Measurements from ENCODE around the gene PRKG1.
"Not testable (repeated sequence)": the region's sequence is repeated elsewhere in the genome, so short reads cannot be mapped to it uniquely, and the experiment has no call there.

Gene PRKG1

DNA sequence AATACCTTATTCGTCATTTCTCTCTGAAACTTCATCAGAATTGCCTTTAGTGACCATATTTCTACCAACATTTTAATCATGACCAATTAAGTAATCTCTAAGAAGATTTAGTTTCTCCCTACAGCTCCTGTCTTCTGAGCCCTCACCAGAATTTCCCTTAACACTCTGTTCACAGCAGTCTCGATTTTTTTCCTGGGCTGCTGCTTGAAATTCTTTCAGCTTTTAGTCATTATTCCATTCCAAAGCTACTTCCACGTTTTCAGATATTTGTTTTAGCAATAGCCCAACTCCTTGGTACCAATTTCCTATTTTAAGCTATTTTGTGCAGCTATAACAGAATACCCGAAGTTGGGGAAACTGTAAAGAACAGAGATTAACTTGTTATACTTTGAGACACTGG is 1047.4 kb downstream of the PRKG1 start:
- no peak for DNase-seq (ENCODE audit: low spot score)

DNA sequence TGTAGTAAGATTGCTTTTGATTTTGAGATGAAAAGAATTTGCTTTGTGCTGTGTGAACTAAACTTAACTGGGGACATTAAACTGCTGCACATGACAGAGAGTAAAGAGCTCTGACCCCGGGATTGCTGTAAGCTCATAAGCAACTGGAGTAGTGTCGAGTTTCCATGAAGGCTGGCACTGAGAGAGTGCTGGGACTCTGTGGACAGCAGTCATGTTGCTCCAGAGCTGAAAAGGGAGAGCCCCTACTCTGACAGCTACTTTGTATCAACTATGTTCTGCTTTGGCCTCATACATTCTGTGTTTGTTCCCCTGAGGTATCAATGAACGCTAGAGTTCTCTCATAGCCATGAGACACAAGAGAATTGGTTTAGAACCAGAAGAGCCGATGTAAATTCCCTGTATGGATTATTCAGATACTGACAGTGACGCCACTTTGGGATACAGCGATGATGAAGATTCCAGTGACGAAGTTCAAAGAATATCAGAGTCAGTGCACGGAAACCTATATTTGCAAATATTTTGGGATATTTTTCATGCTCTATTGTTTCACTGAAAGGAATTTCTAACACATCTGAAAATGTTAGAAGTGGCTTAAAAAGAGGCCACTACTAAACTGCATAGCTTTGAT is 1053.9 kb downstream of the PRKG1 start:
- no peak for DNase-seq (ENCODE audit: low spot score)

DNA sequence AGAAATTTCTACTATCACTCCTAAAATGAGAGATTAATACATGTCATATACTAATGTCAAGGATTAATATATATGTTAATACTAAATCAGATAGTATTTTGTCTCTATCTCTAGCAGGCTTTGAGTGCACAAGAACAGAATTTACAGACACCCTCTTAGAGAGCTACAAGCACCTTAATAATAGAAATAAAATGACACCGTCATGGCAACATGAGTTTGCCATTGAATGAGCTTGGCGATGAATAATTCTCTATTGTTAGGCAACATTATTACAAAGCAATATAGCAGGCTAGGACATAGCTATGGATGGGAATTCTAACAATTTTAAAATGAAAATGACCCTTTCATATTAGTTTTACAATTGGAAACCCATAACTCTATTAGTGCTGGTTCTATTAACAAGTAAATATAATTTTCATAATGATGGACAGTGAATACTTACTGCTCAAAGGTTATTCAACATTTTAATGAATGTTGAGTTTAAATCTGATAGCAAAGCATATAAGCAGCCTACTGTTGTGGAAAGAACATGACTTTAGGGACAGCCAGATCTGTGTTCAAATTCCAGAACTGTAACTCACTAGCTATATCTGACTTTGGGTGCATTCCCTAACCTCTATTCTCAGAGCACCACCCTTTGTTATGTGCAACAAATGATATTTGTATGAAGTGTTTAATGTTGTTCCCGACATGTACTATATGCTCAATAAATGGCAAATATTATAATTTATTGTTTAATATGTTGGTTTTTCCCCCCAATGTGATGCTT is 1055.3 kb downstream of the PRKG1 start:
- DNase-seq (ENCODE audit: low spot score): no peak

DNA sequence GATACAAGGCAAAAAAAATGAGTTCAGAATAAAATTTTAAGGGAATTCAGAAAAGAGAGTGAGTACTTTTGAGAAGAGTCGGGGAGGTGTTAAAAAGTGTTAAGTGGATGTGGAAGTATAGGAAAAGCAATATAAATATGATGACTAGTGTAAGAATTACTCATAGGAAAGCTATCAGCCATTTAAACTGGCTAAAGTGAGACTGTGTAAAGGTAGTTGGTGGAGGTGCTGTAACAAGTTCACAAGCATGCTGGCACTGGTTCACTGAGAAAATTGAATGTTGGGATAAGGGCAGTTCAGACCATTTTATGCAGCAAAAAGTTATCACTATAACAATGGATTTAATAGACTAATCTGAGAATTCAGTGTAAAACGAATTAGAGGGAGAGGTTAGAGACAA is 1060.8 kb downstream of the PRKG1 start:
- no peak for DNase-seq (ENCODE audit: low spot score)

DNA sequence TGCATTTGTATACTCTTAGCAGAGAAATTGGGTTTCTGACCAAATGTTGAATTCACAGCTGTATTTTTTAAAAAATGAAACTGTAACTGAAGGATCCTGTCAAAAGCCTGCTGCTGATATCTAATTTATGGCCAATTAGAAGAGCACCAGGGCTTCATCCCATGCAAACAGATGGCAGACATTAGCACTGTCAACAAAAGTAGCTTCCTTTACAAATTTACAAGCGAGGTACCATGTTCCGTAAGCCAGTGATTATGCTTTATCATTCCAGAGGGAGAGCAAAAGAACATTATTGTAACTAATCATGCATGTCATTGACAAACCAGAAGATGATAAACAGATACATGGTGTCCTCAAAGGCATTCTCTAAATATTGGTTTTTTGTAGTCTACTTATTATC is 1062.6 kb downstream of the PRKG1 start:
- no peak for DNase-seq (ENCODE audit: low spot score)

DNA sequence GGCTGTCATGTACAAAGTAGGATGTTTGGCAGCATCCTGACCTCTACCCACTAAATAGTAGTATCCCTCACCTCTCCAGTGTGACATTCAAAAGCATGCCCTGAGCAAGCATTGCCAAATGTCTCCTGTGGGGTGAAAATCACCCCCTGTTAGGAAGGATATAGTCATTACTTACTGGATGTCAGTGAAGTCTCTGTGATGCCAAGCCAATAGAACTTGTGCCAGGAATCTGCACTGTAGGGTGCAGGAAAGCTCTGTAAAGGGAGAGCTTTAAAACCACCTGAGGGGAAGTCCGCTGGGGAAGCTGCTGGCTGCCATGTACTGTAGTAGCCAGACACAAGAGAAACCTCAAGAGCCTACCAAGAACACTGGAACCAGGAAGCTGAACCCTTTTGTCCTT is 1069.1 kb downstream of the PRKG1 start:
- DNase-seq (ENCODE audit: low spot score): no peak

DNA sequence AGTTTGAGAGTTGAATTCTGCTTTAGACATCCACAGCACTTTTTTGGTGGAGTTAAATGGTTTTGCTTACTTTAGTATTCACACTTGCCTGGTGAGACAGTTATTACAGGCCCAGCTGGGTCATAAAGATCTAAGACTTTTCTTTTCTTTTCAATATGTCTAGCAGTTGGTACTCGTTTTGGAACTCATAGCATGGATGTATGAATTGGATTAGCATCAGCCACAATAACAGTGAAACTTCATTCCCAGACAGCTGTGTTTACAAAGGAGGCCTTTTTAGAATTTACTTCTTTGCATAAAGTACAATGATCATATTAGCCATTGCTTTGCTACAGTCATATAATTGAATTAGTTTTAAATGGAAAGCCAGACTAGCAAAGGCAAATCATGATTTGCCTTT is 1071.3 kb downstream of the PRKG1 start:
- DNase-seq (ENCODE audit: low spot score): no peak

DNA sequence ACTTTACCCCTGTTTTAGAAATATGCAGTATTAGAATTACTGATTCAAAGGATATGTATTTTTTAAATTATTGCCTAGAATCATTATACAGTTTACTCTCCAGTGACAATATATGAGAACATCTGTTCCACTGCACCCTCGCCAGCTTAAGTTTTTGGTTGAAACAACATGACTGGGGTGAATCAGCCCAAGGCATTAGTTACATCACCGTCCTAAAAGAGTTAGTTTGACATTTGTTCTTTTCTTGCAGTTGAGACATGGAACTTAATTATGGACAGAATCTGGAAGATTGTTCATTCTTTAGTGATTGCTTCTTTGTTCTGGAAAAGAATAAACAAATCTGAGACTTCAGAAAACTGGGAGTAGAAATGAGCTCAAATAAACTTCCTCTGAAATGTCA is 1072.5 kb downstream of the PRKG1 start:
- DNase-seq (ENCODE audit: low spot score): no peak

DNA sequence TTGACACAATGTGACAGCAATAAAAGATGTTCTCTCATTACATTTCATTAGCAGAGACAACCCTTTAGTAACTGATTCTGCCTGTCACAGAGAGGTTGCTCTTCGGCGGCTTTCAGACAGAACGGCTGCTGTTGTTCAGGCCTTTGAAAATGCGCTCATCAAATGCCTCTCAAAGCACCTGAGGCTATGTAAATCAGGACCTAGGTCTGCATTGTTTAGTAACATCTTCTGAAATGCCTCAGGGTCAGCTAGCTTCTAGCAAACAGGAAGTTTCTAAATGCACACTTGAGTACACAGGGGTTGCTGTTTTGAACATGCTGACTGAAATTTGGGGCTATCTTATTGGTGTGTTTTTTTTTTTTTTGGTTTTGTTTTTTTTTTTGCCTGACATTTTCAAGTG is 1096.5 kb downstream of the PRKG1 start:
- no peak for DNase-seq (ENCODE audit: low spot score)

DNA sequence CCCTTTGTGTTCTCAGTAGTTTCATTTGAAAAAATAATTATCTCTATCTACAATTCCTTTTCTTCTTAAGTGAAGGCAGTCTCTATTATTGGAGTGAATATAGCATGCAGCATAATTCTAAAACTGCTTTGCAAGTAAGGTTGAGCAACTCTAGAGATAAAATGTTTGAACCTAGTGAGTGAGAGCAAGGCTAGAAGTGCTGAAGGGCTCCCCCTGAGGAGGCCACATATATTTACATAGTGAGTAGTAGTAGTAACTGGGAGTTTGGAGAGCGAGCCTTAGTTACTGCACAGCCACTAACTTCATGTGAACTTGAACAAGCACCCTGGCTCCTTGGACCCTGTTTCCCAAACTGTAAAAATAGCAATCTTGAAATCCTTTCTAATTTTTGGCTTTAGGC is 1098.3 kb downstream of the PRKG1 start:
- no peak for DNase-seq (ENCODE audit: low spot score)

DNA sequence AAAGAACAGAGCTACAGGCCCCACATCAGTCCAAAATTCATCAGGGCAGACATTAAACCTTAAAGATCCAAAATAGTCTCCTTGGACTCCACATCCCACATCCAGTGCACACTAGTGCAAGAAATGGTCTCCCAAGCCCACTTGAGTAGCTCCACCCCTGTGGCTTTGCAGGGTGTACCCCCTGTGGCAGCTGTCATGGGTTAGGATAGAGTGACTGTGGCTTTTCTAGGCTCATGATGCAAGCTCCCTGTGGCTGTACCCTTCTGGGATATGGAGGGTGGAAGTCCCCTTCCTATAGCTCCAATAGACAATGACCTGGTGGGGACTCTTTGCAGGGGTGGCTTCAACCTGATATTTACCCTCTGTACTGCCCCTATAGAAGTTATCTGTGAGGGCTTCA is 1111.0 kb downstream of the PRKG1 start:
- DNase-seq (ENCODE audit: low spot score): no peak

DNA sequence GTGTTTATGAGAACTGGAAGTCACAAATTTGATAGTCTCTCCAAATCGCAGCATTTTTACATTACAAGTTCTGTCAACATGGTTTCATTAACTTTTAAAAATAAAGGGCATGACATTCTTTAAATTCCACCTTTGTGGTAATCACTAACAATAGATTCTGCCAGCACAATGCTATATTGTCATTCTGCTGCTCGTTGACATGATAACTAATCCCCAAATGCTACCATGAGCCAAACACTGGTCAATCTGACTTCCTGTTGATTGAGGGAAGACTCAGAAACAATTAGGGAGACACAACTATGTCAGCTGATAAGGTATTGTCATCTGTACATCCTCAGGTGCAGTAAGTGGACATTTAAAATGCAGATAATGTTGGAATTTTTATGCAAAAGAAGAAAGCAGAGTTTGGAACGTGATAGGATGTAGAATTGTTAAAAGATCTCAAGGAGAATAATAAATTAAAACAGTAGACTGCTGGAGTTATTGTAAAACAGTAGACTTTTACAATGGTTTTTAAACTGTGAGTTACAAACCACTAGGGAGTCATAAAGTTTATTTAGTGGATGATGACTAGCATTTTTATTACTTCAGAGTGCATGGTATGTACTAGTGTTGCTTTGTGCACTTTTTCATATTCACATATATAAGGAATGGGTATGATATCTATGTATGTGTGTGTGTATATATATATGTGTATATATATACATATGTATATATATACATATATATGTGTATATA is 1113.4 kb downstream of the PRKG1 start:
- DNase-seq (ENCODE audit: low spot score): no peak

DNA sequence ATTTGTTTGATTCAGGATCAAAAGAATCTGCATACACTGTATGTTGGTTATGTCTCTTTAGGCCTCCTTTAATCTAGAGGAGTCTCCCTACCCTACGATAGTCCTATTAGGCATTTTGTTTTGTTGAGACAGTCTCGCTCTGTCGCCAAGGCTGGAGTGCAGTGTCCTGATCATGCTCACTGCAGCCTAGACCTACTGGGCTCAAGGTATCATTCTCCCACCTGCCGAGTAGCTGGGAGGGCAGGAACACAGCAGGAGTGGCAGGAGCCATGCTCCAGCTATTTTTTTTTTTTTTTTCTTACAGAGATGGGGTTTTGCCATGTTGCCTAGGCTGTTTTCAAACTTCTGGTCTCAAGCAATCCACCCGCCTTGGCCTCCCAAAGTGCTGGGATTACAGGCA is 1116.8 kb downstream of the PRKG1 start:
- no peak for DNase-seq (ENCODE audit: low spot score)

DNA sequence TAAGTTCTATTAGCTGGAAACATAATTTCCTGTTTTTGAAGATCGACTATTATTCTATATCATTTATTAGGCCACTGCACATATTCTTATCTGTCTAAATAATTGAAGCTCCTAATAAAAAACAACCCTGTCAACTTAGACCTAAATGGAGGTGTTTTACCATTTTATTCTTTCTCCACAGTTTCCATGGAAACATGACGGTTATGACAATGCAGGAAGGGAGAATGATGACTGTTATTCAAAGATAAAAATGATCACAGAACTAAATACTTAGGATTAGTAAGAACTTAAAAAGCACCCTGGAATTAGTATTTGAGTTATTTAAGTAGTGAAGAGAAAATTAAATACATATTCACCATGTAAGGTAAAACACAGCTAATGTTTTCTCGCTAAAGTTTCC is 1119.9 kb downstream of the PRKG1 start:
- no peak for DNase-seq (ENCODE audit: low spot score)

DNA sequence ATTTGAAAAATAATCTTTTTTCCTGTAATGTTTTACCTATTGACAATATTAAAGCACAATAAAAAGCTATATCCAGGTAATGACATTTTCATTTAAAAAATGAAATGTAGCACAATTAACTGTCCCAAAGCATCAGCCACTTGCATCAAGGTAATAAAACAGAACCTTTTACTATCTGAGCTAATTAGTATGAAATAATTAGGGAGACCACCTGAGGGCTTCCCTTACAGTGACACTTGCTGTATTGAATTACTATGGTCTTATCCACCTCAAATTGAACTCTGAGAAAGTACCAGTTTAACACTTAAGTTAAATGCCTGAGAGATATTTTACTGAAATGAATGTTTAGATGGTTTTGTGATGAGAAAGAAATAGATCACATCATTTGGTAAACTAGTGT is 1120.4 kb downstream of the PRKG1 start:
- DNase-seq (ENCODE audit: low spot score): no peak

DNA sequence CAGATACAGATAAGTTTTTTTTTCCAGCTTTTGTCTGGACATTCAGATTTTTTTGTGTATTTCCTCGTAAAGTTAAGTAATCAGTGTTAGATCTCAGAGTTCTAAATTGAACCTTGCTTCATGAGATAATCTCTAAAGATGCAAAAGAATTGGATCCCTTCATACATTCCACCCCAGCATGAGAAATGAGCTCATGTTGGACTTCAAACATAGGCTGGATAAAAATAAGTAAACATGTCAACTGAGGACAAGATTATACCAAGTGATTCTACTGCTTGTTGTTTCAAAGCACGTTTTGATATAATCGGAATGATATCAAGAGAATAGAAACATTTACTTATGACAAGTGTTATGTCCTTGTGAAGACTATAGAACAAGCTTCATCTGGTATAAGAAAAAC is 1122.8 kb downstream of the PRKG1 start:
- DNase-seq (ENCODE audit: low spot score): no peak

DNA sequence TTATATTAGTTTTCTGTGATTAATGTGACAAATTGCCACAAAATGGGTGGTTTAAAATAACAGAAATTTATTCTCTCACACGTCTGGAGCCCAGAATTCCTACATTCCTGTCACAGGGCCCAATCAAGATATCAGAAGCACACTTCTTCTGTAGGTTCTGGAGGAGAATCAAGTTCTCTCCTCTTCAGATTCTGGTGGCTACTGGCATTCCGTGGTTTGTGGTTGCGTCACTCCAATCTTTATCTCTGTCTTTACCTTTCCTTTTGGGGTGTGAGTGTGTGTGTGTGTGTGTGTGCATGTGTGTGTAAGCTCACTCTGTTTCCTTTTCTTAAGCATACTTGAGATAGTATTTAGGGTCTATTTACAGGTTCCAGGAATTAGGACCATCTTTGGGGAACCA is 1124.3 kb downstream of the PRKG1 start:
- no peak for DNase-seq (ENCODE audit: low spot score)

DNA sequence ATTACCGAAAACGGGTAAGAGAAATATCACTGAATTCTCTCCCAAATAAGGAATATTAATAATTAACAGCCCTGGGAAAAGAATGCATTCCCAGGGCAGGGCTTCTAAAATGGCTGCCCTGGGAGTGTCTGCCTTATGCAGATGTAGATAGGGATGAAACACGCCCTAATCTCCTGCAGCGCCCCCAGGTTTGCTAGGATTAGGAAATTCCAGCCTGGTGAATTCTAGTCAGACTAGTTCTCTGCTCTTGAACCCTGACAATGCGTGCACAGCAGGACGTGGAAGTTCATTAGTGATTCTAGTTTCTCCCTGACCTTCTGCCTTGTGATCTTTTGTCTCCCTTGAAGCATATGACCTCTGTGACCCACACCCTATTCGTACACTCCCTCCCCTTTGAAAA is 1130.6 kb downstream of the PRKG1 start:
- not testable (repeated sequence) for DNase-seq (ENCODE audit: low spot score)

DNA sequence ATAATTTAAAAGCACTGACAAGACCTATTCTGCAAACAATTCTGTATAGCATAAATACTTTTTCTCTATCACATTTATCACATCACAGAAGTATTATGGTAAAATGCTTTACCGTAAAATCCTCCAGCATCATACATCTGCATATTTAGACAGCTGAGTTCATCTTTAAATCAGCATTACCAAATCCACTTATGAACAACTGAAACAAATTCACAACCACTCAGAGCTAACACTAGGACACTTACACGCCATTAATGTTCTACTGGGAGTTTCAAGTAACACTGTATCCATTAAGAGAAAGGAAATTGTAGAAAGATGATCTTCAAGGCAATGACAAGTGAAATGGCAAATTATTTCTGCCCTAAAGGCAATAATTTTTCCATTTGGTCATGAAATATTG is 1134.1 kb downstream of the PRKG1 start:
- DNase-seq (ENCODE audit: low spot score): no peak

DNA sequence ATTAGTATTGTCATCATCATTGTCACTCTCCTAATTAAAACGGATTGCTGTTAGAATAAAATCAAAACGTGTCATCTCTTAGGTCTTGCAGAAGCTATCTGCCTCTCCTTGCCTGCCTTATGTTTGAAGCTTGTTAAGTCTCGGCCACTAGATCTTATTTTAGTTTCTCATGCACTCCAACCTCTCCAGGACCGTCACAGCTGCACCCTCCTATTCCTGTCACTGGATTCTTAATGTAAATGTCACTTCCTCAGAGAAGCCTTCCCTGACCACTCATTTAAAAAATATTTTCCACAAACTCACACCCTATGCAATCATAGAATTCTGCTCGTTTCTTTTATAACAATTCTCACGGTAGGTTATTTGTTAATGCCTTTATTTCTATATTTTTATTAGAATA is 1135.9 kb downstream of the PRKG1 start:
- no peak for DNase-seq (ENCODE audit: low spot score)

DNA sequence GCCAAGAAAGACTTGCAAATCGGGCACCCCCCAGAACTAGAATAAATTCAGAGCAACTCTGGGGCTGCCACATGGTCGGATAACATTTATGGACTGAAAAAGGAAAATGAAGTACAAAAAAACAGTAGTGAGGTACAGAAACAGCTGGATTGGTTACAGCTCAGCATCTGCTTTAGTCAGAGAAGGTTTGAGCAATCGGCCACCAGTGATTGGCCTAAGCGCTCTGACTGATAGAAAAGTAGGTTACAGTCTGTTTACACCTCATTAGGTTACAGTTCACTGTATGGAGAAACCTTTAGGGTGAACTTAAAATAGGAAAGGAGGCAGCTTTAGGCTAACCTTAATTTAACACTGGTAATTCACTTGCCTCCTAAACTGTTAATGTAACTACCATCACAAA is 1137.8 kb downstream of the PRKG1 start:
- DNase-seq (ENCODE audit: low spot score): no peak

DNA sequence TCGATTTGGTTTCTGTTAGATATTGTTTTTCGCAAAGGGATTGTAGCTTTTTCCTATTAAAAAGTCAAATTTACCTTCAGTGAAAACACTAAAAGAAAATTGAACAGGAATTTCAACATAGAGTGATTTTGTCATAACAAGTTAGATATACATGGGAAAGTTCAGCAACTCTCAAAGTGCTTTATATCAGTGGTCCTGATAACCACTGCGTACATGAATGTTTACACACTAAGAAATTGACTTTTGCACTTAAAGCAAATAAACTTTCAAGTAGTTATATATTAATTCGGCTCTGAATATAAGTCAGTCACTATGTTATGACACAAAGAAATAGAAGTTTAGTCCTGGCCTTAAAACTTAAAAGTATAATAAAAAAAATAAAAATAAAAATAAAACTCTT is 1138.5 kb downstream of the PRKG1 start:
- DNase-seq (ENCODE audit: low spot score): no peak

DNA sequence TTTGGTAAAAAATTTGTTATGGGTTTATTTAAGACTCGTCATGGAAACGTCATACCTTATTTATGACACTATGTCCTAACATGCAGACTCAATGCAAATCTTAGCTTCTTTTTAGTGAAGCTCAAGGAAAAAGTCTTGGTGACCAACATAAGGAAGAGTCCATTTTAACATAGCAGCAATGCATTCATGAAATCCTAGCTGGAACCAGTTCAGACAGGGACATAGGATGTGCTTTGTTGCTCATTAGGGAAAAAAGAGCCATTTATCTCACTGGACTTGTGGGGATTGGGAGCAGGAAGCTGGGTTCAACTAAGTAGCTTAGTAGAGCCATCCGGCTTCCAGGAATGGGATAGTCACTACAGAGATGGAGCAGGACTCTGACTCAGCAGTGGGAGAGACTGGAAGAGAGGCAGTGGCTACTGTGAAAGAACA is 1139.0 kb downstream of the PRKG1 start:
- DNase-seq (ENCODE audit: low spot score): no peak

Data from putamen (tissue), 1 donor.